ENCODE data around the gene PRKAG2. TPM values are rescaled to one million over a fixed set of nuclear protein-coding genes. Genes with fewer than 3 reads are reported as not detected.

Gene PRKAG2
- polyA plus RNA-seq, 4 donors, result 24.9 to 44.4 (median 28.2) TPM

DNA sequence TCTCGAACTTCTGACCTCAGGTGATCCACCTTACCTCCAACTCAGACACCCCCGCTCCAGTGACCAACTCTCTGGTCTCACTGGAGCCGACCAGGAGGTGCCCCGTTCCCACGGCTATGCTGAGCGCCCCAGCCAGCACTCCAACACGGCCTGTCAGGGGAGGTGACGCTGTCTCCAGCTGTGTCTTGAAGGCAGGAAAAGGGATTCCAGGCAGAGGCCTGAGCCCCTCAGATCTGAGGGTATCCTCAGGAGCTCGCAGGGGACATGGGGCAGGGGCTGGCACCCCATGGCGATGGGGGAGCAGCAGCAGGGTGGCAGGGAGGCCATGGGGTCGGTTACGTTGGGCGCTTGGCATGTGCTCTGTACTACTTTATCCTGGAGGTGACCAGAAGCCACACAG lies 262.9 kb downstream of the PRKAG2 start:
- no peak for DNase-seq (ENCODE audit: low read depth in 4 of 4, low spot score in 2 of 4)

- DNase-seq (ENCODE audit: low read depth in 4 of 4, low spot score in 2 of 4), result no peak
Measured at GRCh38 chr7:151611878-151612277, 265.0 kb downstream of the PRKAG2 start.

DNA sequence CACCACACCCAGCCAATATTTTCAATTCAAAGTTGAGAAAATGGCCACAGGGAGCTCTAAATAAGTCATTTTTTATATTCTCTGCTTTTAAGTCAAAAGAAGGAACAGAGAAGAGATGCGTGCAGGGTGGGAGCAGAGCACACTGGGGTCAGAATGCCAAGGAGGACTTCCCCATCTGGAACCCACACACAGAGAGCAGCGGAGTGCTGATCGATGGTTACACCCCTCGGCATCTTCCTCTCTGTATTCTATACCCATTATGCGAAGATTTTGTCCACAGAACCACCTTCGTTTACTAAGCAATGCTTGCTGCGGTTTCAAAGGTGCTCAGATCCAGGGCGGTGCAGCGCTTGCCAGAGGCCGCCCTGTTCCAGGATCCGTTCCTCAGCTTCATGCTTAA lies 265.9 kb downstream of the PRKAG2 start:
- DNase-seq (ENCODE audit: low read depth in 4 of 4, low spot score in 2 of 4), result no peak

DNA sequence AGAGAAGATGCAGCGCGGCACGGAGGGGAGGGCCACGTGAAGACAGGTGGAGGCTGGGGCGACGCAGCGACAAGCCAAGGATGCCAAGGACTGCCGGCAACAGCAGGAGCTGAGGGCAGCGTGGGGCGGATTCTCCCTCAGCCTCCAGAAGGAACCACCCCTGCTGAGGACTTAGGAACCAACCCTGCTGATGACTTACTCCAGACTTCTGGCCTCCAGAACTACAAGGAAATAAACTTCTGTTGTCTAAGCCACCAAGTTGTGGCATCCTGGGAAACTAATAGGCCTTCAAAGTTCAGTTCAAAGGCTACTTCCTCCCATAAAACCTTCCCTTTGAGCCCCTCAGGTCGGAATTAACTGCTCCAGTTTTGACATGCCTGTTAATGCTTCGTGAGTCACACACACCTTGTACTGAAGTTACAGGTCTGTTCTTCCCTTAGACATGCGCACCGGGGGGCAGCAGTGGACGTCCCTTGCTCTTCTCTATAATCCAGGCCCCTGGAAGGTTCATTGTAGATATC lies 268.8 kb downstream of the PRKAG2 start:
- no peak for DNase-seq (ENCODE audit: low read depth in 4 of 4, low spot score in 2 of 4)

GRCh38 chr7:151607464-151607867 lies 269.4 kb downstream of the PRKAG2 start:
- no peak for DNase-seq (ENCODE audit: low read depth in 4 of 4, low spot score in 2 of 4)

DNA sequence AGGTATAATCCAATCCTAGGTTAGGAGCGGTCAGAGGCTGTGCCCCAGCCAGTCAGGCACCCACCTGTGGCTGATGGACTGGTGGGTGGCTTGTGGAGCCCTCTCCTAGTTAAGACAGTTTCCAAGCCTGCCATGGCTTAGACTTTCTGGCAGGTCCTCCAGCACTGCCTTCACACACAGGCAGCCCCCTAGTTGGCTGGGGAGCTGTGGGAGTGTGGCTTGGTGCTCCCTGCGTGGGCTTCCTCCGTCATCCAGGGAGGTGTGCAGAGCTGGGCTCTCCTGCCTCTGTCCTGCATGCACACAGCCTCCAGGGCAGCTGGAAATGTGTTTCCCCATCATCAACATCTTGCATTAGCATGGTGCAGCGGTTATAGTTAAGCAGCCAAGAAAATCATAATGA lies 273.0 kb downstream of the PRKAG2 start:
- DNase-seq (ENCODE audit: low read depth in 4 of 4, low spot score in 2 of 4), result no peak

DNA sequence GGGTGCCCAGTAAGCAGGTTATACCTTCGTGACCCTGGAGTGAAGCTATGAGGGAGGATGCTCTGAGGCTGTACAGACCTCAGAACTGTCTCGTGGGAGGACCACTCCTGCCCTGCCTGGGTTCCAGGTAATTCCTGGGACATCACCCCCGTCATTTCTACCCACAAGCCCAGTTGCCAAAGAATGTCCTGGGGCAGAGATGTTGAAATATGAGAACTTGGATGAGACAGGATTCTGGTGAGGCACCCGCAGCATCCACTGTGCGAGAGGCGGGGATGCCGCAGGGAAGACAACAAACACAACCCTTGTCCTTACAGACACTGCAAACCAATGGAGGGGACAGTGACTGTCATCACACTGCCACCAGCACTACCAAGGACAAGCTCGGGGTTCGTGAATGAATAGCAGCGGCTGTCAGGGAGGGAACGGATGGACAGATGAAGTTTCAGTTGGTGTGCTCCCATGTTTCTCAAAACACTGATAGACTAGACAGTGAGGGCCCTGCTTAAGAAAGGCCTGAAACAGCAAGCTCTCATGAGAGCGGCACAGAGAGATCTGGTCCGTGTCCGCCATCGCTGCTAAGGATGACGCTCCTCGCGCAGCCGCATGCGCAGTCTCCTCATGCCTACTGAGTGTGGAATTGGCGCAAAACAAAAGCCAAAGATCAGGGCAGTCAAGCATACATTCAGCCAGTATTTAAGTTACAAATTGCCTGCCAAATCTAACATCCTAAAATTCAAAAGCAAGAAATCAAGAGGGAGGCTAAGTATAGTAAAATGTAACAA lies 275.2 kb downstream of the PRKAG2 start:
- DNase-seq (ENCODE audit: low read depth in 4 of 4, low spot score in 2 of 4), result no peak

DNA sequence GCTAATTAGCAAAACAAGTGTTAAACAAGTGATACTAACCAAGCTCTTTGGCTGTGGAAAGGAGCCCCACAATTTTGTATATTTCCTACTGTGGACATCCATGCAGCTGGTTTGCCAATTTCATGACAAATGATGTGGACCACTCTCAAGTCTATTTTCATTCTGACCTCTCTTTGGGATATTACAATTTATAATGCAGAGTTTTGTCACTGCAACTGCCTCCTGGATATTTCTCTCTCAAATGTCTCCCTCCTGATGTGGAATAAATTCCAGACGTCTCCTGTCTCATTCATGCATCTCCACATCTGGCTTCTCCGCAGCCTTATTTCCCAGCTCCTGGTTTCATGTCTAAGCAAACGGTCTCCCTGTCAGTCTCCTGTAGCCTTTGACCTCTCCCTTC lies 276.6 kb downstream of the PRKAG2 start:
- DNase-seq (ENCODE audit: low read depth in 4 of 4, low spot score in 2 of 4), result no peak

GRCh38 chr7:151599401-151600227 lies 277.3 kb downstream of the PRKAG2 start:
- no peak for DNase-seq (ENCODE audit: low read depth in 4 of 4, low spot score in 2 of 4)

DNA sequence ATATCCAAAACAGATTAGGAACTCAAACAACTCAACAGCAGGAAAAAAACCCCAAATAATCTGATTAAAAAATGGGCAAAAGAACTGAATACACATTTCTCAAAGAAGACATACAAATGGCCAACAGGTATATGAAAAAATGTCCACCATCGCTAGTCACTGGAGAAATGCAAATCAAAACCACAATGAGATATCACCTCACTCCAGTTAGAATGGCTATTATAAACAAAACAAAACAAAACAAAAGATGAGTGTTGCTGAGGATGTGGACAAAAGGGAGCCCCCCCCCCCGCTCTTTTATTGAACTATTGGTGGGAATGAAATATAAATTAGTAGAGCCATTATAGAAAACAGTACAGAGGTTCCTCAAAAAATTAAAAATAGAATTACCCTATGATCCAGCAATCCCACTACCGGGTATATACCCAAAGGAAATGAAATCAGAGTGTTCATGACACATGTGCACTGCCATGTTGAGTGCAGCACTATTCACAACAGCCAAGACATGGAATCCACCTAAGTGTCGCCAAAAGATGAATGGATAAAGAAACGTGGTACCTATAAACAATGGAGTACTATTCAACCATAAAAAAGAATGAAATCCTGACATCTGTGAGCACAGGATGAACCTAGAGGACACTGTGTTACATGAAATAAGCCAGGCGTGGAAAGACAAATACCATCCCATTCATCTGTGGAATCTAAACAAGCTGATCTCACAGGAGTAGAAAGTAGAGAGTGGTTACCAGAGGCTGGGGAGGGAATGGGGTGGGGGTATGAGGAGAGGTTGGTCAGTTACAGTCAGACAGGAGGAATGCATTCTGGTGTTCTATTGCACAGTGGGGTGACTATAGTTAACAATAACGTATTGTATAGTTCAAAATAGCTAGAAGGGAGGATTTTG lies 279.1 kb downstream of the PRKAG2 start:
- no peak for DNase-seq (ENCODE audit: low read depth in 4 of 4, low spot score in 2 of 4)

GRCh38 chr7:151595702-151596350 lies 281.1 kb downstream of the PRKAG2 start:
- no peak for DNase-seq (ENCODE audit: low read depth in 4 of 4, low spot score in 2 of 4)

GRCh38 chr7:151592868-151593486 lies 283.9 kb downstream of the PRKAG2 start:
- DNase-seq (ENCODE audit: low read depth in 4 of 4, low spot score in 2 of 4), result no peak

DNA sequence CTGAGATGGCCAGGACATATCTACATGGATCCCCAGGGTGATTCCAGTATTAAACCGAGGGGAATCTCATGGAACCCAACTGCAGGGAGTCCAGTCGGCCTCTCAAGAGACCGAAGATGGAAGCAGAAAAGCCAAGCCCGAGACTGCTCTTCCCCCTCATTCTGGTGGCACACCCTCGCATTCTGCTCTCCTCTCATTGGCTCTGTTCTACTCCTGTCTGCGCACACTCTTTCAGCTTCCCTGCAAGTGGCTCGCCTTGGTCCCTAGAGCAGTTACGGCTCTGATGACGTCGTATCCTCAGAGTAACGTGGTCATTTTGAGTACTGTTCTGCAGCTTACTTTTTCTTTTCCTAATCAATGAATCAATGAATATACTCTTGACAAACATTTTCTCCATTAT lies 284.6 kb downstream of the PRKAG2 start:
- DNase-seq (ENCODE audit: low read depth in 4 of 4, low spot score in 2 of 4), result no peak

- no peak for DNase-seq (ENCODE audit: low read depth in 4 of 4, low spot score in 2 of 4)
Measured at GRCh38 chr7:151591866-151592265, 285.0 kb downstream of the PRKAG2 start.

DNA sequence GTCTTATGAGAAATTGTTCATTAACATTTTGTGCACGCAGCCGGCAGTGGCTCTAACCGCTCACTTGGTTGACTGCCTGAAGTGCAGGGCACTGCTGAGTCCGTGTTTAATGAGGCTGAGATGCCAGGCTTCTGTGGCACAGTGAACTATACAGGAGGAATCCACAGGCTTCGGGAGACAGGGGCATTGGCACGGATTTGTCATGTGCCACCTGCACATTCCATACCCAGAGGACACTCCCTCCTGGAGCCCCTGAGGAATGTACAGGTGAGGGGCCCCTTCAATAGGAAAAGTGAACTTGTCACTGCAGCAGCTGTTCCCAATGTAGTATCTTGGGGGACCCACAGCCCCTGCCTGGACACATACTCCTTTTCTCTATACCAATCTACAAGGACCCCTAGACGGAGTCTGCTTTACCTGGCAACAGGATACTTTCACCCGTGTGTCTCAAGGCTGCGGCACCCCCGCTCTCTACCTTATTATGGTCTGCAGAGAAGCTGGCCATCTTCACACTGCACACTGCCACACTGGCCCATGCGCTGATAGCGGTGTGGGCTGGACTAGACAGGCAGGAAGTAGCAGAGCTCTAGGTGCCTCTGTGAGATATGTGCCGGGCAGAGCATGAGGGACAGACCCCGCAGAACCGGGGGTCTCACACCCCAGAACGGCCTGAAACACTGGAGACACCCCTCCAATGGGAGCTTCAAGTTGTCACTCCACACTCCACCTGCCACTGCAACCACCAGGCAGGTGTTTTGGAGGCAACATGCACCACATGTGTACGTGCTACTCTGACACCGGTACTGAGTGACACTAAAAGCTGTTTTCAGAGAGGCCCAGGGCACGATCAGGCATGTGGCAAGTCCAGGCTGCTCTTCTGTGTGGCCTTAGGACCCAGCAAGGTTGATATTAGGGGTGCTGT lies 285.8 kb downstream of the PRKAG2 start:
- DNase-seq (ENCODE audit: low read depth in 4 of 4, low spot score in 2 of 4), result no peak

DNA sequence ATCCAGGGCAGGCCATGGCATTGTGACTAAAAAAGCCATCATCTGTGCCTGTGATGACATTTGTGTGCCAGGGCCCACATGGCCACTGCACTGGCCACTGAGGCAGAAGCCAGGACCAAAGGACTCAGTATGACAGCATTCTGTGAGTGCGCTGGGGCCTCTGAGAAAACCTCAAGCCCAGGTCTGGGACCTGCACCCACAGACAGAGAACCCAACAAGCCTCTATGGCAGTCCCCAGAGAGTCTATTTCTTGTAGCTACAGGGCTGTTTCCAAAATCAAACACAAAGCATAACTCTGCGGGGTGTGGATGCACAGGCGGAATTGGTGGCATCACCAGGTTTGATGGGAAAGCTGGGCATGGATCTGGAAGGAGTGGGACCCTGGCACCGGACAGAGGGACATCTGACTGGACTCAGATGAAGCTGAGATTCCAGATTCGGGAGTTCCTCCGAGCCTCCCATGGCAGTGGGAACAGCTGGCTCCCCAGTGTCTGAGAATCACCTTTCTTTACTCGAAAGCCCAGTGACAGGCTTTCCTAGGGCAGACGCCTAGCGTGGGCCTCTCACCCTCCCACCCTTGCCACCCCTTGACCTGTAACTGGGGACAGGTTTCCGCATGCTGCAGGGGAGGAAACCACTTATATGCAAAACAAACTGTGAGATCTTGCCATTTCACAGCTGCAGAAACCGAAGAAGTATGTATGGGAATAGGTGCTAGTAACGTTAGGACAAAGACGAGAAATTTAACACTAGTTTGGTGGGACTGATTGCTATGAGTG lies 286.7 kb downstream of the PRKAG2 start:
- no peak for DNase-seq (ENCODE audit: low read depth in 4 of 4, low spot score in 2 of 4)

GRCh38 chr7:151588982-151589381 lies 287.9 kb downstream of the PRKAG2 start:
- DNase-seq (ENCODE audit: low read depth in 4 of 4, low spot score in 2 of 4), result no peak

All from left renal cortex interstitium (tissue), 4 donors.